Measurements from ENCODE around the gene MED9. TPM values are rescaled to one million over a fixed set of nuclear protein-coding genes. Genes with fewer than 3 reads are reported as not detected.

MED9 gene
- total and polyA plus RNA-seq, 2 of the 4 experiments (the other 2 are of a cell fraction), result 6.1 to 10.1 TPM

GRCh38 chr17:17494870-17495535 is 18.2 kb downstream of the MED9 start:
- H3K4me2 ChIP-seq (ENCODE audit: low read depth, low read length), result peak overlapping the region; percentile 68
- CTCF ChIA-PET, result interaction anchor here (0.9 kb wide), 1 partner anchor 147 kb away, joined by 4 read pairs; no protein-coding TSS in a partner anchor
- peaks cover 8 to 14% of the 10 kb centered on the region in 2 experiments; a peak in 3 of 4 replicates for H3K79me1 ChIP-seq (ENCODE audit: low read depth in 1 of 2, low read length in 2 of 2)

More at GRCh38 chr17:17494870-17495535, 18.2 kb downstream of the MED9 start:
- Histone ChIP-seq H4K91ac (ENCODE audit: insufficient read depth, low read depth, low read length) (no peak overlapping the region), H3K27me3 (ENCODE audit: control insufficient read depth, insufficient read depth, low read length) (peaks cover 3% of the 10 kb centered on the region; the same call in 1 of the 2 replicates), H3K14ac (replicated peaks; ENCODE audit: low read depth, low read length) (peak overlapping the region; percentile 48; the same call in 1 of the 2 replicates), H3K4me1 (ENCODE audit: control insufficient read depth, insufficient read depth, low read length) (peaks cover 7% of the 10 kb centered on the region; the same call in 1 of the 2 replicates), H2BK5ac (ENCODE audit: low read depth, low read length, poor library complexity, severe bottlenecking) (no peak overlapping the region), H3K9me3 (ENCODE audit: control insufficient read depth, insufficient read depth, low read length) (no peaks in the 10 kb centered on the region; the same call in 1 of the 2 replicates), H3K56ac (ENCODE audit: extremely low read depth, insufficient read depth, low read length) (no peak overlapping the region), H3K4me3 (ENCODE audit: insufficient read depth, low read depth, low read length) (no peak overlapping the region; the same call in 1 of the 2 replicates), H3K18ac (ENCODE audit: low read depth, low read length) (no peak overlapping the region), H3K36me3 (ENCODE audit: control insufficient read depth, insufficient read depth, low read length) (peaks cover 18% of the 10 kb centered on the region), H4K20me1 (ENCODE audit: insufficient read depth, low read length) (peaks cover 7% of the 10 kb centered on the region), H4K8ac (ENCODE audit: low read depth in 2 of 2, low read length in 2 of 2) (peak overlapping the region; percentile 51 to 64; a peak in 3 of 4 replicates), H3K9ac (ENCODE audit: low read depth, low read length) (no peak overlapping the region), H2BK15ac (ENCODE audit: low read depth, low read length) (no peak overlapping the region), H3K4ac (ENCODE audit: low read depth, low read length) (peak overlapping the region; percentile 9; the same call in 1 of the 2 replicates), H3K23ac (ENCODE audit: low read depth, low read length) (peak overlapping the region; percentile 90), H2AK5ac (ENCODE audit: low read depth, low read length) (peak overlapping the region; percentile 48; the same call in 1 of the 2 replicates), H2AFZ (replicated peaks; ENCODE audit: low read length, poor library complexity) (peak overlapping the region; percentile 86), H4K5ac (ENCODE audit: low read depth, low read length) (no peak overlapping the region), H2AK9ac (replicated peaks; ENCODE audit: low read depth, low read length, poor library complexity) (peak overlapping the region; percentile 92), H3K27ac (ENCODE audit: insufficient read depth, low read length) (no peak overlapping the region), H3K9me1 (ENCODE audit: insufficient read depth, low read length) (no peaks in the 10 kb centered on the region), H2BK20ac (ENCODE audit: low read depth, low read length) (no peak overlapping the region), H2BK120ac (ENCODE audit: low read depth, low read length) (no peak overlapping the region)
- POLR2A ChIA-PET (ENCODE audit: unreplicated experiment), result no interaction called here
- dilution Hi-C loops (cut with HindIII; ENCODE audit: low sequenced_read_pairs, unreplicated experiment), result no loop called here
- ATAC-seq (ENCODE audit: low read depth), result no peak
- in situ Hi-C loops (cut with MboI; ENCODE audit: low sequenced_read_pairs), result loop anchor here (5.0 kb wide), 2 partner anchors 138 to 147 kb away; no protein-coding TSS in a partner anchor
- peak; percentile 37 for DNase-seq
- WGBS, 2 experiments (ENCODE audit: extremely low coverage in 2 of 2, insufficient read length in 1 of 2), result 13% methylated on average over 21 of the region's 71 CpGs; no CpG with 5 or more reads in 1 of the 2 experiments
- peak; percentile 4; the same call in 1 of the 2 replicates for TF ChIP-seq CTCF (conservative IDR thresholded peaks at IDR 0.05; ENCODE audit: low read depth, low read length)
- no peak for TF ChIP-seq RAD21 (IDR thresholded peaks at IDR 0.05; ENCODE audit: low read length)
- TF ChIP-seq USF2 (IDR thresholded peaks at IDR 0.05; ENCODE audit: low read depth, low read length), result 0 out of 2 replicates have a peak, but pooled peaks have one; percentile 1
- BruUV-seq (replicated peaks), result no TSS peak
- intact Hi-C loops (cut with micrococcal nuclease), result loop anchor here (5.0 kb wide), 1 partner anchor 117 kb away; no protein-coding TSS in a partner anchor
